Liver (tissue), 3 donors: ENCODE data around the gene FGF1.

Source experiments
- FOXA1 ChIP-seq: IDR thresholded peaks from 2 replicates; pipeline ENCODE4 v1.6.1; 2016; ENCODE audit warnings: antibody characterized with exemption
- MAX ChIP-seq: IDR thresholded peaks from 2 replicates; pipeline ENCODE4 v1.6.1; 2016; ENCODE audit warnings: antibody characterized with exemption
- RXRA ChIP-seq, 2 donors: IDR thresholded peaks; 2 replicates each; pipeline ENCODE4 v1.6.1; 2017 to 2018; ENCODE audit warnings: antibody characterized with exemption in 2 of 2, mild to moderate bottlenecking in 1 of 2
- TF ChIP-seq, protein P1 (sequence below): fragments of 150-350 bp; IDR thresholded peaks from 2 replicates; pipeline ENCODE4 v1.5.1; 2017; ENCODE audit warnings: improper control_type of control experiment, low read depth, low read length; ENCODE audit not compliant: missing input control
- donor health status: healthy.
- donor health status: healthy.

DNA sequence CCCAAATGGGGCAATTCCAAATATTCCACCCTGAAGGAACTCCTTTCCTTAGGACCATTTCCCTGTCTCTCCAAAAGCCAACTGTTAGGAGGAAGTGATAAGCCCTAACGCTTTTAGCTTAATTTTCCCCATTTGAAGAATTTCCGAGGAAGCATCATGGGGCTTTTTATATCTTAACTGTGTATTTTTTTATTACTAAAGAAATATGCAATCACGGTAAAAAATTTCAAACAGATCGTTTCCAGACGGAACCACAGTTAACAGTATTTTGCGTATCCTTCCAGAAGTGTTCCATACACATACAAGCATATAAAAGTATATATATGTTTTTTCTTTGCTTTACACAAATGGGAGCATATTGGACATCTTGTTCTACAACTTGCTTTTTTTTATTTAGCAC is 133.8 kb downstream of the FGF1 start:
- TF ChIP-seq, protein P1, sequence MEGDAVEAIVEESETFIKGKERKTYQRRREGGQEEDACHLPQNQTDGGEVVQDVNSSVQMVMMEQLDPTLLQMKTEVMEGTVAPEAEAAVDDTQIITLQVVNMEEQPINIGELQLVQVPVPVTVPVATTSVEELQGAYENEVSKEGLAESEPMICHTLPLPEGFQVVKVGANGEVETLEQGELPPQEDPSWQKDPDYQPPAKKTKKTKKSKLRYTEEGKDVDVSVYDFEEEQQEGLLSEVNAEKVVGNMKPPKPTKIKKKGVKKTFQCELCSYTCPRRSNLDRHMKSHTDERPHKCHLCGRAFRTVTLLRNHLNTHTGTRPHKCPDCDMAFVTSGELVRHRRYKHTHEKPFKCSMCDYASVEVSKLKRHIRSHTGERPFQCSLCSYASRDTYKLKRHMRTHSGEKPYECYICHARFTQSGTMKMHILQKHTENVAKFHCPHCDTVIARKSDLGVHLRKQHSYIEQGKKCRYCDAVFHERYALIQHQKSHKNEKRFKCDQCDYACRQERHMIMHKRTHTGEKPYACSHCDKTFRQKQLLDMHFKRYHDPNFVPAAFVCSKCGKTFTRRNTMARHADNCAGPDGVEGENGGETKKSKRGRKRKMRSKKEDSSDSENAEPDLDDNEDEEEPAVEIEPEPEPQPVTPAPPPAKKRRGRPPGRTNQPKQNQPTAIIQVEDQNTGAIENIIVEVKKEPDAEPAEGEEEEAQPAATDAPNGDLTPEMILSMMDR = no peak
- no peak for TF ChIP-seq MAX
- TF ChIP-seq RXRA (IDR thresholded peaks at IDR 0.05) = no peak
- no peak for TF ChIP-seq FOXA1
